Right cardiac atrium (tissue), 5 donors: ENCODE measurements around the gene GORASP1. TPM values are rescaled to one million over a fixed set of nuclear protein-coding genes. Genes with fewer than 3 reads are reported as not detected.

Experiments used
- ATAC-seq, 2 donors: fragments of 200-7000 bp; cut with Tn5 transposase; one replicate each; pipeline versions ENCODE4 v1.8.0 to v1.9.1; 2020; ENCODE audit warnings: moderate library complexity in 2 of 2, mild to moderate bottlenecking in 1 of 2
- DNase-seq, 3 donors: peaks; one replicate each; pipeline ENCODE4 v3.0.0-alpha.2; 2020
- H3K27ac ChIP-seq: one replicate; pipeline ENCODE4 v1.5.1; 2013; ENCODE audit warnings: mild to moderate bottlenecking, low read length, control low read depth, moderate library complexity
- H3K27me3 ChIP-seq: one replicate; pipeline ENCODE4 v1.6.1; 2013; ENCODE audit not compliant: control insufficient read depth, insufficient read depth
- H3K4me1 ChIP-seq: one replicate; pipeline ENCODE4 v1.6.1; 2013; ENCODE audit warnings: low read length; ENCODE audit not compliant: control insufficient read depth, insufficient read depth
- H3K4me3 ChIP-seq: one replicate; pipeline ENCODE4 v1.5.1; 2013; ENCODE audit warnings: low read length, control low read depth
- H3K9me3 ChIP-seq: one replicate; pipeline ENCODE4 v1.6.1; 2013; ENCODE audit warnings: low read length; ENCODE audit not compliant: control insufficient read depth
- WGBS: extraction: QIAGEN DNeasy Blood & Tissue Kit; methylation state at CpG from one replicate; pipeline ENCODE4 v1.1.7; 2013; 5-methylcytosine and 5-hydroxymethylcytosine counted together
- intact Hi-C, 4 donors: fragments of 100-400 bp; cut with DNase I; formaldehyde crosslinking; loops; one replicate each; pipeline versions ENCODE4 v1.11.0 to v1.14.0; 2022 to 2023
- polyA plus RNA-seq: library from polyadenylated mRNA; stranded (reverse); fragments of 200-250 nt; gene quantifications from one replicate; pipeline ENCODE4 v1.2.3, GENCODE V29; 2013
- total RNA-seq, 4 donors: library from RNA; stranded (reverse); fragmentation: NEBNext Ultra II Directional; extraction: Animal tissue kit (Norgen Biotek cat#: 25700); gene quantifications; one replicate each; pipeline ENCODE4 v1.2.1, GENCODE V29; 2021
- donor health status: healthy with polysubstance abuse.
- donor health status: DM: no; HTN: yes; CAD: no.
- donor health status: DM: no; HTN: no; CAD: no.
- donor health status: DM: no; HTN: yes; CAD: no; lungs with severe emphysema.
- donor health status: DM: yes; HTN: yes; CAD: no.

The GORASP1 gene
- total and polyA plus RNA-seq, 5 donors = 26.3 to 53.4 (median 46.4) TPM

DNA sequence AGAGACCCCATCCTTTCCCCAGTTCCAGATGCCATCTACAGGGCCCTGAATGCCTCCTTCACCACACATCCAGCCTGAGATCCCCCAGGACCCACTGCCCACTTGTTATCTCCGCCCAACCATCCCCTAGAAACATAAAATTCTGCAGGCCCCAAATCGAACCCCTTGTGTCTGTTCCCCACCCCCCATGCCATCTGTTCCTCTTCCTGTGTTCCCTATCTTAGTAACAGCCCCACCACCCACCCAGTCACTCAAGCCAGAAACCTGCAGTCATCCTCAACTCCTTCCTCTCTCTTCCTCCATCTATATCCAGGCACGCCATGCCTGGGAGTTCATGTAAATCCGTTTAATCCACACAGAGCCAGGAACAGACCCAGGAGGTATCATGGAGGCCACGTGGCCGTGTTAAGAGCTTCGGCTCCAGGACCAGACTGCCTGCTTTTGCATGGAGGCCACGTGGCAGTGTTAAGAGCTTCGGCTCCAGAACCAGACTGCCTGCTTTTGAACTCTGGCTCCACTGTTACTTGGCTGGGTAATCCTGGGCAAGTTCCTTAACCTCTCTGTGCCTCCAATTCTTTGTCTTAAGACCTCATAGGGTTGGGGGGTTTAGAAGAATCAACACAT is 41.1 kb upstream of the GORASP1 start:
- no peak for DNase-seq
- intact Hi-C loops = loop anchor here in 1 of 4 donors (5.0 kb wide), 1 partner anchor 34 kb away; no protein-coding TSS in a partner anchor
- Histone ChIP-seq H3K27ac (peak overlapping the region; percentile 37), H3K4me3 (peak overlapping the region; percentile 8), H3K4me1 (peaks cover 35% of the 10 kb centered on the region), H3K27me3 (no peaks in the 10 kb centered on the region), H3K9me3 (no peaks in the 10 kb centered on the region)
- ATAC-seq = no peak
- WGBS = 37% methylated on average over 9 of the region's 9 CpGs

DNA sequence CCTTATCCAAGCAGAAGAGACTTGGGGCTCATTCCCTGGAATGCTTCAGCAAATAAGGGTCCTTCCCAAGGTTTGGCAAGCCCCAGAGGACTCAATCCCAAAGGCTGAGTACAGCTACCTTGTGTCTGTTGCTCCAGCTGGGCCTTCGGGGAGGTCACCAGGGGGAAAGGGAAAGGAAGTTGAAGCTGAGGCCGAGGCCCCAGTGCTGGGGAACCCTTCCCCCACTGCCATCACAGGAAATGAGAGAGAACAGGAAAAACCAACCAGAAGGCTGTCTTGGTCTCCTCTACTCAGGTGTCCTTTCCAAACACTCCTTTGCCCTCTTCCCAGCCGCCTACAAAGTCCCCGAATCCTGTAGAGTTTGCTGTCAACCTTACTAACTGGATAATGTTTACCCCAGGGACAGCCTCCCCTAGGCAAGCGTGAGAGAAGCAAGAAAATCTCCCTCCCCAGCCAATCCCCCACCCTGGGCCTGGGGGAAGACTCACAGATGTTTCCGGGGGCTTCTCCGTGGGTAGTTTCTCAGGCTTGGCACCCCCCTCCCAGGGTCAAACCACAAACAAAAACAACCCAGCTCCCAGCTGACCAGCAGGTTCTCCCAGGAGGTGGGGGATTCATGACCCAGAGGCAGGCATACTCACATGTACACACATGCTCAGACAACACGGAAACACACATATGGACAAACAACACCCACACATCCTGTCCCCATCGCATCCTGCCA is 40.4 kb upstream of the GORASP1 start:
- no peak for ATAC-seq
- Histone ChIP-seq H3K4me1 (peaks cover 36% of the 10 kb centered on the region), H3K9me3 (no peaks in the 10 kb centered on the region), H3K4me3 (peak overlapping the region; percentile 8), H3K27me3 (no peaks in the 10 kb centered on the region), H3K27ac (peak overlapping the region; percentile 62)
- intact Hi-C loops = loop anchor here in 1 of 4 donors (5.0 kb wide), 1 partner anchor 34 kb away; no protein-coding TSS in a partner anchor
- DNase-seq = peak in 1 of 3 donors; percentile 71
- WGBS = 32% methylated on average over 9 of the region's 9 CpGs

DNA sequence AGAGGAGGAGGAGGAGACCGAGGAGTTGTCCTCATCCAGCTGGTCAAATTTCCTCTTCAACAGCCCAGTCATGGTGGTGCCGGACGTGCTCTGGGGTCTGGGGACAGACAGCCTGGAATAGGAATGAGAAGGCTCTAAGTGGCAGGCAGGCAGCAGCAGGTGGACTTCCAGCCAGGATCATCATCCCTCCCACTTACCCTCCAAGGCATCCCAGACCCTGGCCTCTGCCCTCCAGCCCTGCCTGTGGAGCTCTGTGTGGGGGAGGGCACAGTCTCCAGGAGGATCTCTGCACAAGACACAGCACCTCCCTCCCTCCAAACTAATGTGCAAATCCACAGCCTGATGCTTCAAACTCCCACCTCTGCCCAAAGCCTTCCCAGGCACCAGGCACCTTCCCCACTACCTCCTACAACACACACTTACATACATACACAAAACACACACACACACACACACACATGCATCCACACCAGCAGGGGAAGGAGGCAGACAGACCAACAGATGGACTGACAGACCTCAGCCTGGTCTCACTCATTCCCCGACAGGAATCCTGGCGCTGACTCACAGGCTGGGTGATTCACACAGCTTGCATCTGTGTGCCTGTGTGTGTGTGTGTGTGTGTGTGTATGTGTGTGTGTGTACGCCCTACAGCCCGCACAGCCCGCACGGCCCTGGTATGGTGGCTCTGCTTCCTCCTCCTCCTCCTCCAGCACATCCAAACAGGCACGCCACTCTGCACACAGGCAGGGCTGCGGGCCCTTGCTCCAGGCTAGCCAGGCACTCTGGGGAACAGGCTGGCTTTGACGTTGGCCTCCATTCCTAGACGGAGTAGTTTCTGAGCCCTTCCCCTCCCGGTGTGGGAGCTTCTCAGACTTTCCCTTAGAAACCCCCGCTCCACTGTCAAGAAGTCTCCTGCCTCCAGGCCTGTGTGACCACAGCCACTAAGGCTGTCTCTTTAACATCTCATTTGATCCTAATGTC is 39.5 kb upstream of the GORASP1 start:
- peak; percentile 85 to 86 (median 85) for DNase-seq
- Histone ChIP-seq H3K27ac (peak overlapping the region; percentile 62), H3K27me3 (no peaks in the 10 kb centered on the region), H3K9me3 (no peaks in the 10 kb centered on the region), H3K4me1 (peaks cover 41% of the 10 kb centered on the region), H3K4me3 (peak overlapping the region; percentile 8)
- 26% methylated on average over 15 of the region's 15 CpGs for WGBS
- ATAC-seq = peak; percentile 40 to 63
- intact Hi-C loops = loop anchor here in 1 of 4 donors (5.0 kb wide), 1 partner anchor 35 kb away; no protein-coding TSS in a partner anchor

DNA sequence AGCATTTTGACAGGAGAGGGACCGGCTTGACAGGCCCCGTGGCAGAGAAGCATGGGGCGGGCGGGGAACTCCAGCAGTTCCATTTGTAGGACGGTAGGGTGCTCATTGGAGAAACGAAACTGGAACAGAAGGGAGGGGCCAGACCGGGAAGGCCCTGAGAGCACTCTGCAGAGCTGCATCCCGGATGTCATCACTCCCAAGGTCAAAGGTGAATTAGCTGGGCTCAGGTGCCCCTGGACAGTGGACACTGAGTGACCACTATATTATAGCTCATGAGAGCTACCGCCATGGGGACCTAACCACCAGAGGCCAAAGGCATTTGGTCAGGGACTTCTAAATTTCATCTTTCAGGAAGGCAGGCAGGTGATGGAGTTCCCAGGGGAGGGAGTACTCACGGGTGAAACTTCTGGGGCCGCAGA is 38.7 kb upstream of the GORASP1 start:
- intact Hi-C loops = loop anchor here in 1 of 4 donors (5.0 kb wide), 1 partner anchor 36 kb away; no protein-coding TSS in a partner anchor
- ATAC-seq (peak in 1 of 2 donors; percentile 1), DNase-seq (peak in 2 of 3 donors; percentile 41 to 75)
- Histone ChIP-seq H3K4me3 (no peak overlapping the region), H3K9me3 (no peaks in the 10 kb centered on the region), H3K4me1 (peaks cover 48% of the 10 kb centered on the region), H3K27ac (peak overlapping the region; percentile 4), H3K27me3 (no peaks in the 10 kb centered on the region)
- 58% methylated on average over 11 of the region's 11 CpGs for WGBS

DNA sequence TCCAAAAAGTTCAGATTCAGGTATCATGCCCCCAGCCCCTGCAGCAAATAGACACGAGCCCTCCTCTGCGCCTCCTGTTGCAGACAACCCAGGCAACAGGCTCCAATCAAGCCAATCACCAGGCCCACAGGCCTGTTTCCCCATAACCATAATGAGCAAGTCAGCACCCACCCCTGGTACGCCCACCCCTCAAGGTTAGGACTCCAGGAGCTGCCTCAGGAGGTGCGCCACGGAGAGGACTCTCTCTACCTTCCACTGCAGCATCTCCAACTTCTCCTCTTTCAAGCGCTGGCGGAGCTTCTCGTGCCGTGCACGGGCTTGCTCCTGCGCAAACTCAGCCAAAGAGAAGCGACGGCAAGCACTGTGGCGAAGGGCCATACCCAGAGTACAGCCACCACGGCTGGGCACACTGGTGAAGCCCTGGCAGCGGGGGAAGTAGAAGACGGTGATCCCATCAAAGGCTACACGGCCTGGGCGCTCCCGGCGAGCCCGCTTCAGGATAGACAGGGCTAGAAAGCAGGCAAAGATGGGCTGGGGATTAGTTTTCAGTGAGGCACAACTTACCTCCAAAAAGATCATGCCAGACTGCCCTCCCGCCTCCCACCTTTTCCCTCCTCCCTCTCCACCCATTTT is 37.4 kb upstream of the GORASP1 start:
- WGBS = 95% methylated on average over 23 of the region's 23 CpGs
- peaks cover 46% of the 10 kb centered on the region for H3K4me1 ChIP-seq
- intact Hi-C loops = loop anchor here in 1 of 4 donors (5.0 kb wide), 1 partner anchor 37 kb away; no protein-coding TSS in a partner anchor
- ATAC-seq (no peak), DNase-seq (peak in 1 of 3 donors; percentile 63)
- H3K27ac ChIP-seq = no peak overlapping the region
- H3K9me3 ChIP-seq = no peaks in the 10 kb centered on the region
- H3K4me3 ChIP-seq = no peak overlapping the region
- H3K27me3 ChIP-seq = no peaks in the 10 kb centered on the region

DNA sequence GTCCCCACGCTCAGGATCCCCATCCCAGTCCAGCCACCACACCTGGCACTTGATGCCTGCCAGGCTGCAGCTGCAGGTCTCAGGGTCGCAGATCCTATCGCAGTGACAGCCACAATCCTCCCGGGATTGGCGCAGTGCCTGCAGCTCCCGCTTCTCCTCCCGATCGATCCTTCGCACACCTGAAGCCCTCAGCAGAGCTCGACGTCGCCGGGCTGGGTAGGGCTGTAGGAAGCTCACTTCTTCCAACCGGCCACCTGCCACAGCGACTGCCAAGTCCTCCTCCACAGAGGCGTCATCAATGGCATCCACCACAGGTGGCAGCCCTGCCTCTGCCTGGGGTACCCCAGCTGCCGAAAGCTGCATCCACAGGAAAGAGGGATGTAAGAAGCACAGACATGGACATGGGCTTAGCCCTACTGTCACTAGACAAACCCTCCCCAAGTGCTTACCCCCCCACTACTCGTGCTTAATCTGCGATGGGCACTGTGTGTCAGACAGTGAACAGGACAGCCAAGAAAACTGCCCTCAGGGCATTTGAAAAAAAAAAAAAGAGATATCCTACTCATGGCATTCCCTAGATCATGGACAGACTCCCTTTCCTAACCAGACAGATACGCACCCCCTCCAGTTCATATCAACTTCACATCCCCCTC is 36.8 kb upstream of the GORASP1 start:
- ATAC-seq (no peak), DNase-seq (peak in 1 of 3 donors; percentile 58)
- 85% methylated on average over 20 of the region's 20 CpGs for WGBS
- peaks cover 46% of the 10 kb centered on the region for H3K4me1 ChIP-seq
- intact Hi-C loops = no loop called here
- H3K9me3 ChIP-seq = no peaks in the 10 kb centered on the region
- H3K27me3 ChIP-seq = no peaks in the 10 kb centered on the region
- H3K27ac ChIP-seq = no peak overlapping the region
- H3K4me3 ChIP-seq = no peak overlapping the region

DNA sequence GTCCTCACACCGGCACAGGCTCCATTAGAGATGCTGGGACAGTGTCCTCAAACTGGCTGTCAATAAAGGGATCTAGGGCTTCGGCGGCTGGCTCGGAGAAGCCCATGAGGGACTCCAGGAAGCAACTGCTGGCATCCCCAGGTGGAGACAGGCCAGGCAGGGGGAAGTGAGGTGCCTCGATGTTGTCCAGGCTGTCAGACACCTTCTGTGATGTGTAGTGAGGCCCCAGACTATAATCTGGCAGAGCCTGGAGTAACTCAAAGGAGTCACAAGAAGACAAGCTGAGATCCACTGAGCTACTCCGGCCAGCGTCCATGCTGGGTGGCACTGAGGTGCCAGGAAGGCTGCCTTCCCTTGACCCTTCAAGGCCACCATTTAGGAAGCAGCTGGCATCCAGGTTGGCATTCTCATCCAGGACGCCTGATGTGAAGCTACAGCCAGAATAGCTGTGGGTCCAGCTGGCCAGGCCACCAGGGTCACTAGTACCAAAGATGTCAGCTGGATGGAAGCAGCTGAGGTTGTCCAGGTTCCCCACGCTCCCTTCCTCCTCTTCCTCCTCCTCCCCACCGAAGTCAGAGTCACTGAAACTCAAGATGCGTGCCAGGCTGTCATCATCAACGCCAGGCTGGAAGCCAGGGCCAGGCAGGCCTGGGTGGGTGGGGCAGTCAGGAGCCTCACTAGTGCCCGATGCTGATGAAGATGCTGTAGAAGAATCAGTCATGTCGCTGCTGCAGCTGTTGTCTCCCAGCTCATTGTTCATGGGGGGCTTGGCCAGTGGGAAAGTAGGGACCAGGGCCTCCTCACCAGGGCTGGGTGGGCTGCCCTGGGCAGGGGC is 35.8 kb upstream of the GORASP1 start:
- Histone ChIP-seq H3K27me3 (no peaks in the 10 kb centered on the region), H3K27ac (no peak overlapping the region), H3K4me3 (no peak overlapping the region), H3K9me3 (no peaks in the 10 kb centered on the region), H3K4me1 (peaks cover 40% of the 10 kb centered on the region)
- ATAC-seq (no peak), DNase-seq (no peak)
- WGBS = 71% methylated on average over 14 of the region's 14 CpGs
- intact Hi-C loops = no loop called here

DNA sequence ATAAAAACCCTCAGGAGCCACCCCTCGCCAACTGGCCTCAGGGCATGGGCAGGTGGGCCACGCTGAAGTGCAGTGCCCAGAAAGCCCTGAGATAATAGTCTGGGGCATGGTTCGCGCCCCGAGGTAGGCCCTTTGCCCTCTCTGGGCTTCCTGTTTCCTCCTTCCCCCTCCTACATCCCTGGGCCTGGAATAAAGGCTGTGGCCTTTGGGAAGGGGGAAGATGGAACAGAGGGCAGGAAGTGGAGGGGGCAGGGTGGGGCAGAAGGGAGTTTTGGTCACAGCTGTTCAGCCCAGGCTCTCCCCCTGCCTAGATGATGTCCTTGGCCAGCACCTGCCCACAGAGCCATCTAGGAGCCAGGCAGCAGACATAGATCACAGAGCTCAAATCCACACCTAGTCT is 34.6 kb upstream of the GORASP1 start:
- intact Hi-C loops = no loop called here
- 64% methylated on average over 5 of the region's 5 CpGs for WGBS
- peak in 2 of 3 donors; percentile 38 to 74 for DNase-seq
- Histone ChIP-seq H3K27me3 (no peaks in the 10 kb centered on the region), H3K4me1 (peaks cover 30% of the 10 kb centered on the region), H3K27ac (no peak overlapping the region), H3K9me3 (no peaks in the 10 kb centered on the region), H3K4me3 (no peak overlapping the region)
- ATAC-seq = peak; percentile 25 to 50

DNA sequence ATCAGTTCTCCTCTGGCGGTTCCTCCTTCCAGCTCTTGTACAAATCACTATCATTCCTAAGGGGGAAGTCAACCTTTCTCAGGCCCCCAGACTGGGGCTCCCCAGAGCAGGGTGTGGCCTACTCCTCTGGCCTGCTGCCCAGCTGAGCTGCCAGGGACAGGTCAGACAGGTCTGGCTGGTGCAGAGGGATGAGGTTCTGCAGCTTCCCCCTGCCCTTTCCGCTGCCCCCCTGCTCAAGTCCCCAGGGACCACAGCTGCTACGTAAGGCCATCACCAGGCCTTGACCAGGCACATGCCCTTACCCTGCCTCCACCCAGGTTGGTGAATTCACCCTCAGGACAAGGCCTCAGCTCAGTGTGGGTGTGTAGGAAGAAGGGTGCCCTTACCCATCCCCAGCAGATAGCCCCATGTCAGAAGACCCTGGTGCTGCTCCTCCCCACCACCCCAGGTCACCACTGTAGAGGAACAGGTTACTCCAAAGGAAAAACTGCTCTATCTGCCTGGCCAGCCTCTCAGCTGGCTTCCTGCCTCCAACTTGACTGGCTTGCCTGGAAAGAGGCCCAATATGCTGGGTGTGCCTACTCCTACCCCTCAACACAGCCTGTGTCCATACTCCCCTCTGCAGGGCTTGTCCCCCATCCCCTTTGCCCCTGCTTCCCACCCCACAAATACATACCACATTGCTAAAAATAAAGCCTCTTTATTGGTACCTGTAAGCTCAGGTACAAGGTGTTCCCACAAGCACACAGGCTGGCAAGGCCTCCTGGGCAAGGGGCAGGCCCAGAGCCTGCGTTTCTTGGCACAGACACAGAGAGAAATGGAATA is 34.0 kb upstream of the GORASP1 start:
- H3K4me3 ChIP-seq = no peak overlapping the region
- peaks cover 26% of the 10 kb centered on the region for H3K4me1 ChIP-seq
- ATAC-seq = peak; percentile 63 to 65
- H3K9me3 ChIP-seq = no peaks in the 10 kb centered on the region
- 33% methylated on average over 4 of the region's 4 CpGs for WGBS
- H3K27ac ChIP-seq = no peak overlapping the region
- H3K27me3 ChIP-seq = no peaks in the 10 kb centered on the region
- intact Hi-C loops = no loop called here
- peak; percentile 71 to 87 (median 85) for DNase-seq
